HG03060 (cell line): Measurements from ENCODE around the gene PAPPA2.

Experiments used
- ATAC-seq: cut with Tn5 transposase; IDR thresholded peaks from one replicate; pipeline ENCODE4 v1.9.1; 2021; ENCODE audit warnings: low read depth, moderate number of reproducible peaks; ENCODE audit not compliant: unreplicated experiment

The PAPPA2 gene

GRCh38 chr1:176795929-176796328, 333.0 kb downstream of the PAPPA2 start:
- no peak for ATAC-seq

GRCh38 chr1:176796583-176796982, 333.6 kb downstream of the PAPPA2 start:
- no peak for ATAC-seq

GRCh38 chr1:176799327-176799726, 336.4 kb downstream of the PAPPA2 start:
- no peak for ATAC-seq

- ATAC-seq: no peak
These were observed 338.1 kb downstream of the PAPPA2 start for GRCh38 chr1:176800978-176801513.

- ATAC-seq: no peak
These were observed 338.6 kb downstream of the PAPPA2 start for GRCh38 chr1:176801514-176802020.

DNA sequence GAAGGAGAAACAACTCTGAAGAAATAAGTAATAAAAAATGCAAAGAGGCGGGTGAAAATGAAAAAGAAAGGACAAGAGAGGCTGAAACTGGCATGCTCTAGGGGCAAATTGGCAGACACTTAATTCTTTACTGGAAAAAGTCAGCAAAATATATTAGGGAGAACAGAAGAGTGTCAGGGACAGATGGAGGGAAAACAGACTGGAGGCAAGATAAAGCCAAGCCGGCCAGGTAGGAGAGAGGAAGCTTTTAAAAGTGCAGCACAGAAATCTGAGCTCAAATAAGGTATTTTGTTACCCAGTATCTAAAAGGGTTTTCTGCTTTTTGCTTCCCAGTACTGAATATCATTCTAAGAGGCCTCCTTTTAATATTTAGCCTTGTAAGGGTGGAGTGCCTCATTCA, 339.3 kb downstream of the PAPPA2 start:
- ATAC-seq: no peak

- no peak for ATAC-seq
These were observed 340.1 kb downstream of the PAPPA2 start for GRCh38 chr1:176803042-176803441.

GRCh38 chr1:176803596-176803995, 340.6 kb downstream of the PAPPA2 start:
- no peak for ATAC-seq

DNA sequence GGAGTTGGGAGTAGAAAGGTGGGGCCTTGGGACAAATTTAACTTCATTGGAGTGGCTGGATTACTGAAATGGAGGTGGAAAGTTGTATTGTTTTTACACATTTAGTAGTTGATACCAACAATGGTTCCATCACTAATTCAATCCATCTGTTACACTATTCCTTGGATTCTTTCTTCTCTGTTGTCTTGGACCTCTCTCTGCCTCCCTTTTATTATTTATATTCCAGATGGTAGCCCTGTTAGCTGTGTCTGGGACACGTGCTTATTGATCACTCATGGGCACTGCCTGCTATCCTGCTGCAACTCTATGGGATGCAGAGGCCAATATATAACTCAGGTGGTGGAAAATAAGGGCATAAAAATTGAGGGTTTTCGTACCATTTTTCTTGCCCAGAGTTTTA, 346.3 kb downstream of the PAPPA2 start:
- no peak for ATAC-seq

- ATAC-seq: no peak
These were observed 348.7 kb downstream of the PAPPA2 start for GRCh38 chr1:176811511-176812288.

DNA sequence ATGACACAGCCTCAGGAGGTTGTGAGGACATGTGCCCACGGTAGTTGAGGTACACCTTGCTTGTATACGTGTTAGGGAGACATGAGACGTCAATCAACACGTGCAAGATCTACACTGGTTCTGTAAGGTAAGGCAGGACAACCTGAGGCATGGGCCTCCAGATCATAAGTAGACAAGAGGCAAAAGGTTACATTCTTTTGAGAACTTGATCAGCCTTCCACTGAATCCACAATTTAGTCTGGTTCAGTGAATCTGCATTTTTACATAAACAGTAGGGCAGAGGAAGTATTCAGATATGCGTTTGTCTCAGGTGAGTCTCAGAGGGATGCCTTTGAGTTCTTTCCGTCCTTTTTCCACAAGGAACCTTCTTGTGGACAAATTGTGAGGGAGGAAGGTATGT, 352.6 kb downstream of the PAPPA2 start:
- ATAC-seq: no peak

GRCh38 chr1:176816232-176816631, 353.3 kb downstream of the PAPPA2 start:
- no peak for ATAC-seq

DNA sequence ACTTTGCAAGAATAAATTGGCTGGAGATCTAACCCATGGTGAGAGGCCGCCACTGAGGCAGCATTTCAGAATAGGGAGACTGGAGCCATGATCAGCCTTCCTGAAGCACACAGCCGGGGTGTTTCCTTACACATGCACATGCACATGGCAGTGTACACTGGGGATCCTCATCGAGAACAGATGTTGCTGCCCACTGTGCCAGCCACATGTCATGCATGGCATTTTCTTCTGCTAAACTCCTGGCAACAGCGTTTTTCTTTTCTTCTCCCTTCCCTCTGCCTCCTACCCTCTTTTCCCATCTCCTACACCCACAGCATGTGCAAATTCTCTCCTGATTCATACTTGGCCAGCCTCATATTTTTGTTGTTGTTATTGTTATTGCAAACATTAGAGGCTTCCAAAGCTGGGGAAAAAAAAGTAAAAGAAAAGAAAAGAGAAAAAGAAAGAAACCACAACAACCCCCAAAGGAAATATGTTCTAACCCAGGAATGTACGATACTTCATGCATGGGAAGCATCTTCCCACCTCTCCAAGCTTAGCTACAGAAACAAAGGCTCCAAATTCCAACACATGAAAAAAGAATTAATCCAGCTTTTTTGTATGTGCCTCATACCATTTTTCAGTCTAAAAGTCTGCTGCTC, 357.5 kb downstream of the PAPPA2 start:
- no peak for ATAC-seq

GRCh38 chr1:176826265-176826664, 363.3 kb downstream of the PAPPA2 start:
- no peak for ATAC-seq

- no peak for ATAC-seq
These were observed 366.3 kb downstream of the PAPPA2 start for GRCh38 chr1:176829261-176829660.

GRCh38 chr1:176831150-176831549, 368.2 kb downstream of the PAPPA2 start:
- ATAC-seq: no peak

DNA sequence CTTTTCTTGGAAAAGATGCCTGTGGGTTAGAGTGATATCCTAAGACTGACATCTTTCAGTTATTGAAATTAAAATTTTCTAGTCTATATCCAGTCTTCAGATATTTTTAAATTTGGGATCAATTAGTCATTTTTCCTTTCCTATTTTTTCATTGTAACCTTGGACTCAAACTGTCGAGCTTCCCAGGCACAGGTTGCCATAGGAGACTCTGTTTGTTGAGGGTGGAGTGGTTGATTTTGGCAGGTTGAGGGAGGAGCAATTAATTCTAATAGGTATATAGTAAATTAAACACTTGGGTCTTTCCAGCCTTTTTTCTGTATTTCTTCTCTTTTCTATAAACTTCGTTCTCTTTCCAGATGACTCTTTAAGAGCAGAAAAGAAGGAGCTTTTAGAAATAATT, 374.7 kb downstream of the PAPPA2 start:
- ATAC-seq: no peak

- ATAC-seq: no peak
These were observed 375.5 kb downstream of the PAPPA2 start for GRCh38 chr1:176838276-176838995.

- no peak for ATAC-seq
These were observed 376.2 kb downstream of the PAPPA2 start for GRCh38 chr1:176839216-176839615.

GRCh38 chr1:176841238-176841637, 378.3 kb downstream of the PAPPA2 start:
- ATAC-seq: no peak
